Measurements from ENCODE around the gene RGS10. TPM values are rescaled to one million over a fixed set of nuclear protein-coding genes. Genes with fewer than 3 reads are reported as not detected.

RGS10 gene
- total RNA-seq, 2 donors from 2014 or later = 4.3 to 7.5 TPM

DNA sequence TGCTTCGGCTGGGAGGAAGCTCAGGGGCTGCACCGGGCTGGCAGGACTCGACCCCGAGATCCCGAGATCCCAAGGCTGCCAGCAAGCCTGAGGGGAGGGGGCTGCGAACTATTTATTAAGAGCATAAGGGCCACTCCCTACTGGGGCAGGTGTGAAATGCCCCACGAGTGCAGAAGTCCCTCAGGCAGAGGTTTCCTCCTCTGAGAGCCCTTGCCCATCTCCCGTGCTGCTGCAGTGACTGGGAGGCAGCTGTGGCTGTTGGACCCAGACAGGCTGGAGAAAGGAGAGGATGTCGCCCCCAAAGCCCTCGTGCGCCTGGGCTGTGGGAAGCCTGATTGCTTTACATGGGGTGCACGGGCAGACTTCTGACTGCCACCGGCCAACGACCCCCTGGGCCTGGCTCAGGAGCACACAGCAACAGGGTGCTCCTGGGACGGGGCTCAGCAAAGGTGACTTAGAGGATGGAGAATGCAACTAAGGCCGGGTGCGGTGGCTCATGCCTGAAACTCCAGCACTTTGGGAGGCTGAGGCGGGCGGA is 39.8 kb downstream of the RGS10 start:
- no peak overlapping the region for H3K9ac ChIP-seq (ENCODE audit: extremely low read depth, low read length, poor library complexity, severe bottlenecking)
- no peaks in the 10 kb centered on the region for H3K36me3 ChIP-seq (ENCODE audit: control insufficient read depth, insufficient read depth, low read length)
- peaks cover 5% of the 10 kb centered on the region for H3K4me1 ChIP-seq (ENCODE audit: control insufficient read depth, insufficient read depth, low read length)
- H3K4me3 ChIP-seq (ENCODE audit: low read length) = no peak overlapping the region
- H3K27ac Mint-ChIP-seq = no peak overlapping the region
- peak; percentile 52 for DNase-seq
- peaks cover 7% of the 10 kb centered on the region for H3K4me1 Mint-ChIP-seq
- 82 to 84% methylated on average over 12 to 19 of the region's 19 CpGs for WGBS, 2 experiments (ENCODE audit: insufficient coverage in 1 of 2, insufficient read length in 1 of 2)
- no peaks in the 10 kb centered on the region for H3K27me3 ChIP-seq (ENCODE audit: control insufficient read depth, insufficient read depth, low read length, poor library complexity, severe bottlenecking)
- peaks cover 6% of the 10 kb centered on the region for H3K27me3 Mint-ChIP-seq (ENCODE audit: insufficient read depth)
- no peak overlapping the region for H3K4me3 Mint-ChIP-seq
- no peaks in the 10 kb centered on the region for H3K36me3 Mint-ChIP-seq (ENCODE audit: low read depth)
- no peak overlapping the region for H3K27ac ChIP-seq (ENCODE audit: low read depth, low read length)
- TF ChIP-seq, protein P1, sequence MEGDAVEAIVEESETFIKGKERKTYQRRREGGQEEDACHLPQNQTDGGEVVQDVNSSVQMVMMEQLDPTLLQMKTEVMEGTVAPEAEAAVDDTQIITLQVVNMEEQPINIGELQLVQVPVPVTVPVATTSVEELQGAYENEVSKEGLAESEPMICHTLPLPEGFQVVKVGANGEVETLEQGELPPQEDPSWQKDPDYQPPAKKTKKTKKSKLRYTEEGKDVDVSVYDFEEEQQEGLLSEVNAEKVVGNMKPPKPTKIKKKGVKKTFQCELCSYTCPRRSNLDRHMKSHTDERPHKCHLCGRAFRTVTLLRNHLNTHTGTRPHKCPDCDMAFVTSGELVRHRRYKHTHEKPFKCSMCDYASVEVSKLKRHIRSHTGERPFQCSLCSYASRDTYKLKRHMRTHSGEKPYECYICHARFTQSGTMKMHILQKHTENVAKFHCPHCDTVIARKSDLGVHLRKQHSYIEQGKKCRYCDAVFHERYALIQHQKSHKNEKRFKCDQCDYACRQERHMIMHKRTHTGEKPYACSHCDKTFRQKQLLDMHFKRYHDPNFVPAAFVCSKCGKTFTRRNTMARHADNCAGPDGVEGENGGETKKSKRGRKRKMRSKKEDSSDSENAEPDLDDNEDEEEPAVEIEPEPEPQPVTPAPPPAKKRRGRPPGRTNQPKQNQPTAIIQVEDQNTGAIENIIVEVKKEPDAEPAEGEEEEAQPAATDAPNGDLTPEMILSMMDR (conservative IDR thresholded peaks at IDR 0.05) = no peak
- no peaks in the 10 kb centered on the region for H3K9me3 ChIP-seq (ENCODE audit: control insufficient read depth, low read length)
- H3K9me3 Mint-ChIP-seq = no peaks in the 10 kb centered on the region

- Histone ChIP-seq H3K4me3 (ENCODE audit: low read length) (no peak overlapping the region), H3K9me3 (ENCODE audit: control insufficient read depth, low read length) (no peaks in the 10 kb centered on the region), H3K27me3 (ENCODE audit: control insufficient read depth, insufficient read depth, low read length, poor library complexity, severe bottlenecking) (no peaks in the 10 kb centered on the region), H3K27ac (ENCODE audit: low read depth, low read length) (no peak overlapping the region), H3K36me3 (ENCODE audit: control insufficient read depth, insufficient read depth, low read length) (no peaks in the 10 kb centered on the region), H3K4me1 (ENCODE audit: control insufficient read depth, insufficient read depth, low read length) (peaks cover 5% of the 10 kb centered on the region), H3K9ac (ENCODE audit: extremely low read depth, low read length, poor library complexity, severe bottlenecking) (no peak overlapping the region)
- peaks cover 7% of the 10 kb centered on the region for H3K4me1 Mint-ChIP-seq
- no peak overlapping the region for H3K27ac Mint-ChIP-seq
- 74 to 78% methylated on average over 10 to 12 of the region's 12 CpGs for WGBS, 2 experiments (ENCODE audit: insufficient coverage in 1 of 2, insufficient read length in 1 of 2)
- H3K4me3 Mint-ChIP-seq = no peak overlapping the region
- TF ChIP-seq, protein P1 (conservative IDR thresholded peaks at IDR 0.05) = no peak
- peak; percentile 73 for DNase-seq
- H3K9me3 Mint-ChIP-seq = no peaks in the 10 kb centered on the region
- no peaks in the 10 kb centered on the region for H3K36me3 Mint-ChIP-seq (ENCODE audit: low read depth)
- peaks cover 6% of the 10 kb centered on the region for H3K27me3 Mint-ChIP-seq (ENCODE audit: insufficient read depth)
Measured at GRCh38 chr10:119502209-119502608, 40.3 kb downstream of the RGS10 start.

GRCh38 chr10:119501690-119502089 is 40.8 kb downstream of the RGS10 start:
- DNase-seq = no peak
- no peak overlapping the region for H3K27ac ChIP-seq (ENCODE audit: low read depth, low read length)

More at GRCh38 chr10:119501690-119502089, 40.8 kb downstream of the RGS10 start:
- H3K4me1 ChIP-seq (ENCODE audit: control insufficient read depth, insufficient read depth, low read length) = peaks cover 5% of the 10 kb centered on the region
- H3K4me3 ChIP-seq (ENCODE audit: low read length) = no peak overlapping the region
- no peak overlapping the region for H3K9ac ChIP-seq (ENCODE audit: extremely low read depth, low read length, poor library complexity, severe bottlenecking)
- 95% methylated on average over 2 of the region's 2 CpGs; no CpG with 5 or more reads in 1 of the 2 experiments for WGBS, 2 experiments (ENCODE audit: insufficient coverage in 1 of 2, insufficient read length in 1 of 2)
- no peak overlapping the region for H3K27ac Mint-ChIP-seq
- peaks cover 7% of the 10 kb centered on the region for H3K4me1 Mint-ChIP-seq
- no peaks in the 10 kb centered on the region for H3K36me3 Mint-ChIP-seq (ENCODE audit: low read depth)
- no peaks in the 10 kb centered on the region for H3K9me3 ChIP-seq (ENCODE audit: control insufficient read depth, low read length)
- H3K9me3 Mint-ChIP-seq = no peaks in the 10 kb centered on the region
- TF ChIP-seq, protein P1 (conservative IDR thresholded peaks at IDR 0.05) = no peak
- no peak overlapping the region for H3K4me3 Mint-ChIP-seq
- peaks cover 6% of the 10 kb centered on the region for H3K27me3 Mint-ChIP-seq (ENCODE audit: insufficient read depth)
- H3K36me3 ChIP-seq (ENCODE audit: control insufficient read depth, insufficient read depth, low read length) = no peaks in the 10 kb centered on the region
- no peaks in the 10 kb centered on the region for H3K27me3 ChIP-seq (ENCODE audit: control insufficient read depth, insufficient read depth, low read length, poor library complexity, severe bottlenecking)

All from endodermal cell (in vitro differentiated cells).